Endothelial cell of umbilical vein (primary cell): ENCODE measurements around the gene MIS12.

Experiments
- CTCF ChIP-seq, 2 donors: IDR thresholded peaks; 1 replicate in 1 of 2; 2 replicates in 1 of 2; pipeline ENCODE4 v1.5.1; 2011; ENCODE audit warnings: low read length in 2 of 2, mild to moderate bottlenecking in 2 of 2, moderate library complexity in 2 of 2, control low read depth in 1 of 2, inconsistent platforms in 1 of 2, low read depth in 1 of 2; ENCODE audit not compliant: insufficient read depth in 1 of 2; ENCODE audit errors: extremely low read depth in 1 of 2
- POLR2A ChIP-seq: IDR thresholded peaks from 2 replicates; pipeline ENCODE4 v1.6.1; 2012; ENCODE audit warnings: low read depth, mild to moderate bottlenecking, control low read depth, low read length
- POLR2AphosphoS5 ChIP-seq: IDR thresholded peaks from 2 replicates; pipeline ENCODE4 v1.6.1; 2012; ENCODE audit warnings: low read depth, mild to moderate bottlenecking, control low read depth, low read length, moderate library complexity; ENCODE audit not compliant: insufficient read depth

- TF ChIP-seq CTCF (IDR thresholded peaks at IDR 0.05; ENCODE audit: extremely low read depth in 1 of 2, insufficient read depth in 1 of 2, low read depth in 1 of 2, low read length in 2 of 2), result no peak
- no peak for TF ChIP-seq POLR2A
- TF ChIP-seq POLR2AphosphoS5, result no peak
These were observed 50.7 kb downstream of the MIS12 start for GRCh38 chr17:5536866-5537650.
